Measurements from ENCODE around the gene CACNA2D3. TPM values are rescaled to one million over a fixed set of nuclear protein-coding genes. Genes with fewer than 3 reads are reported as not detected.

CACNA2D3 gene
- total RNA-seq, 4 donors from 2014 or later = 0.94 to 3.6 (median 2.1) TPM

DNA sequence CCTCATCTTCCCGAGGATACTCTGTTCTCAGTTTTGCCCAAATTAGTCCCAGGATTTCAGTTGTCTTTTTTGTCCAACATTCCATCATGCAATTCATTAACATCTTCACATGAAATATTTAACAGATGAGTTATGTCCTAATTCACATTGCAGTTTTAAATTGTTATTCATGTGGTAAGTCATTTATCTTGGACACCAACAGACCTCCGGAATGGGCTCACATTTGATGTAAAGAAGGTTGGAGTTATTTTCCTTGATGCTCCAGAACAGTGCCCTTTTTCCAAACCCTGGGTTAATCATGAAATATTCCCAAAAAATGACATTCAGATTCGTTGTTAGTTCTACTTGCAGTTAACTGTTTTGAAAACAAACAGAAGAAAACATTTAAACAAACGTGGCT is 838.3 kb downstream of the CACNA2D3 start:
- TF ChIP-seq, protein P1, sequence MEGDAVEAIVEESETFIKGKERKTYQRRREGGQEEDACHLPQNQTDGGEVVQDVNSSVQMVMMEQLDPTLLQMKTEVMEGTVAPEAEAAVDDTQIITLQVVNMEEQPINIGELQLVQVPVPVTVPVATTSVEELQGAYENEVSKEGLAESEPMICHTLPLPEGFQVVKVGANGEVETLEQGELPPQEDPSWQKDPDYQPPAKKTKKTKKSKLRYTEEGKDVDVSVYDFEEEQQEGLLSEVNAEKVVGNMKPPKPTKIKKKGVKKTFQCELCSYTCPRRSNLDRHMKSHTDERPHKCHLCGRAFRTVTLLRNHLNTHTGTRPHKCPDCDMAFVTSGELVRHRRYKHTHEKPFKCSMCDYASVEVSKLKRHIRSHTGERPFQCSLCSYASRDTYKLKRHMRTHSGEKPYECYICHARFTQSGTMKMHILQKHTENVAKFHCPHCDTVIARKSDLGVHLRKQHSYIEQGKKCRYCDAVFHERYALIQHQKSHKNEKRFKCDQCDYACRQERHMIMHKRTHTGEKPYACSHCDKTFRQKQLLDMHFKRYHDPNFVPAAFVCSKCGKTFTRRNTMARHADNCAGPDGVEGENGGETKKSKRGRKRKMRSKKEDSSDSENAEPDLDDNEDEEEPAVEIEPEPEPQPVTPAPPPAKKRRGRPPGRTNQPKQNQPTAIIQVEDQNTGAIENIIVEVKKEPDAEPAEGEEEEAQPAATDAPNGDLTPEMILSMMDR (IDR thresholded peaks at IDR 0.05; ENCODE audit: low read depth) = no peak

- TF ChIP-seq, protein P1 (IDR thresholded peaks at IDR 0.05; ENCODE audit: low read depth) = no peak
Observed at GRCh38 chr3:54962200-54962599, 839.8 kb downstream of the CACNA2D3 start.

GRCh38 chr3:54963641-54964040 is 841.3 kb downstream of the CACNA2D3 start:
- TF ChIP-seq, protein P1 (IDR thresholded peaks at IDR 0.05; ENCODE audit: low read depth) = no peak

GRCh38 chr3:54964081-54964480 is 841.7 kb downstream of the CACNA2D3 start:
- TF ChIP-seq, protein P1 (IDR thresholded peaks at IDR 0.05; ENCODE audit: low read depth) = no peak

DNA sequence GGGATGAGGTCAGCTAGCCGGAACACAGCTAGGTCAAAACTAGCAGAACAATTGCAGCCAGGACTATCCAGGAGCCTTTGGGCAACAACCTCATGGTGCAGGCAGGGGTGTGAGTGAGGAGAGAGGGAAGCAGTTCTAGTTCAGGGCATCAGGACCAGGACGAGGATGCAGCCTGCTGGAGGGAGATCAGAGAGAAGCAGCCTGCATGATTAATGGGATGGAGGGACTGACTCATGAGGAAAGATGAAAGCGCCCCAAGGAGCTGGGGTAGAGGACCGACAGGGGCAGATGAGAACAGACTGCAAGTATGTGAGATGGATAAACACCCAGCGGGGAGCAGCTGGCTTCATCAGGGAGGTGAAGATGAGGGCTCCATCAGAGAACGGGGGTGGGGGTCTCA is 843.4 kb downstream of the CACNA2D3 start:
- TF ChIP-seq, protein P1 (IDR thresholded peaks at IDR 0.05; ENCODE audit: low read depth) = no peak

DNA sequence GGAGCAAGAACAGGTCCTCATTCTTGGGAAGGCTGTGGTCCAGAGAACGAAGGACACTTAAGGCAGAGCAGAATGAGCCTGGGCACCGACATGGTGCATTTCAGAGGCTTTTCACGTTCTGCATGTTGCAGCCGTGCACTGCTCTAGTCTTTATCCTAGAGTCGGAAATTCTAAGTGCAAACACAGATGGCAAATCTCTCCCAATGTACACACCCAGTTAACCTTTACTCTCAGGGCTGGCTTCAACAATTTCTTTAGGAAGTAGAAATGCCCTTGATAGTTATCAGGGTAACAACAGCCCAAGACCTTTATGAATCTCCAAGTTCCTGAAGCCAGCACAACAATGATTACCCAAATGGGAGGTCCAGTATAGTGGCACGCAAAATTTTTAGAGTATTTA is 844.6 kb downstream of the CACNA2D3 start:
- TF ChIP-seq, protein P1 (IDR thresholded peaks at IDR 0.05; ENCODE audit: low read depth) = no peak

GRCh38 chr3:54967731-54968161 is 845.4 kb downstream of the CACNA2D3 start:
- TF ChIP-seq, protein P1 (IDR thresholded peaks at IDR 0.05; ENCODE audit: low read depth) = no peak
